HEK293T (cell line): ENCODE results near the gene KPRP.

Source experiments
- ARNT ChIP-seq: fragments of 450-650 bp; IDR thresholded peaks from 2 replicates; pipeline ENCODE4 v1.6.1; 2017; ENCODE audit warnings: mild to moderate bottlenecking
- FOXK2 ChIP-seq: fragments of 450-650 bp; IDR thresholded peaks from 2 replicates; pipeline ENCODE4 v1.6.1; 2016; ENCODE audit warnings: mild to moderate bottlenecking
- HDGF ChIP-seq: fragments of 450-650 bp; IDR thresholded peaks from 2 replicates; pipeline ENCODE4 v1.6.1; 2017; ENCODE audit warnings: antibody characterized with exemption, borderline replicate concordance
- L3MBTL2 ChIP-seq: fragments of 450-650 bp; conservative IDR thresholded peaks from 2 replicates; pipeline ENCODE4 v1.6.1; 2016; ENCODE audit warnings: mild to moderate bottlenecking
- NFRKB ChIP-seq: fragments of 450-650 bp; IDR thresholded peaks from 2 replicates; pipeline ENCODE4 v1.6.1; 2016; ENCODE audit warnings: mild to moderate bottlenecking, moderate library complexity
- PKNOX1 ChIP-seq: fragments of 450-650 bp; IDR thresholded peaks from 2 replicates; pipeline ENCODE4 v1.6.1; 2016
- SP1 ChIP-seq: fragments of 450-650 bp; IDR thresholded peaks from 2 replicates; pipeline ENCODE4 v1.6.1; 2017
- SUZ12 ChIP-seq: fragments of 450-650 bp; IDR thresholded peaks from 2 replicates; pipeline ENCODE4 v1.6.1; 2016; ENCODE audit warnings: mild to moderate bottlenecking
- ZNF384 ChIP-seq: fragments of 450-650 bp; IDR thresholded peaks from 2 replicates; pipeline ENCODE4 v1.6.1; 2016

GRCh38 chr1:152718238-152718637, 39.6 kb upstream of the KPRP start:
- no peak for TF ChIP-seq NFRKB
- TF ChIP-seq L3MBTL2 = no peak
- TF ChIP-seq HDGF = no peak
- TF ChIP-seq SP1 = no peak
- no peak for TF ChIP-seq ZNF384
- TF ChIP-seq PKNOX1 = no peak
- TF ChIP-seq ARNT = no peak
- TF ChIP-seq FOXK2 = no peak
- TF ChIP-seq SUZ12 = no peak
